ENCODE results near the gene TIAM1.
A peak's percentile ranks its signal among the peaks of the same experiment; 100 is the strongest.

Gene TIAM1

DNA sequence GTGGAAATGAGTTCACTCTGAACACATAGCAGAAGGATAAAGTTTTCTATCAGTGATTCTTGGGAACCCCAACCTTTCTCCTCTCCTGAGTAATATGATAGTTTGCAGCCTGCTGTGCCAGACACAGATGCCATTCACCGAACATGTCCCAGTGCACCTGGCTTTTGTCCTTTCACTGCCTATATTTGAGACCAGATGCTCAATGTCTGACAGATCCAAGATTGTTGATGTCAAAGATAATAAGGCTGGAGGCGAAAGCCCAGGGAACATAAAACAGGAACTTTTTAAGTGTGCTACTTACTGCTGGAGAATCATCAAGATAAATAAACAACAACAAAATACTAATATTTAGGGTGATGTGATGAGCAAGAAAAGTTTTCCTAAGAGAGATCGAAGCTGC is 139.3 kb downstream of the TIAM1 start:
- DNase-seq (ENCODE audit: low read depth in 2 of 2): no peak

DNA sequence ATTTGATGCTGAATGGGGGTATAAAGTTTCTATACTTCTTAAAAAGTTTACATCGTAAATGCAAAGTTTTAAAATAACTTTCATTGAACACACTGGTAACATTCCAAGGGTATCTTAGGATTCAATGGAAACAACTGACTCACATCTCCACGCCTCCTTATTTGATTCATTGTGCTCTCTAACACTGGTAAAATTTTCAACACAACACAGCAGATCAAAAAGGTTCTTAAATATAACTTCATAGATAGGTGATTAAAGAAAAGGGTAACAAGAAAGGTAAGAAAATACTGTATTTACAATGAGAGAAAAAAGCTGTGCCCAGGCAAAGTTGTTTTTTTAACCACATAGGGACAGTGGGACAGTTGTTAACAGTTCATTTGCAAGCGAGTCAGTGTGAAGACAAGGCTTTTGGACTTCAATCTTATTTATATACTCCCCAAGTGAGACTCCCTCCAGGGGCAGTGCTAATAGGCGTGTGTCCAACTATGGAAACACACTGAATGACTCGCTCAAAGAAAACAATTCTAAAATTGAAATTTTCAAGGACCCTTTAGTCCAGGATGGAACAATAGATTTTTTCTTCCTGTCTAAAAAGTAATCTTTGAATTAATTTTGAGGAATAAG is 140.5 kb downstream of the TIAM1 start:
- peak in 1 of 2 experiments; percentile 31 for DNase-seq (ENCODE audit: low read depth in 2 of 2)

DNA sequence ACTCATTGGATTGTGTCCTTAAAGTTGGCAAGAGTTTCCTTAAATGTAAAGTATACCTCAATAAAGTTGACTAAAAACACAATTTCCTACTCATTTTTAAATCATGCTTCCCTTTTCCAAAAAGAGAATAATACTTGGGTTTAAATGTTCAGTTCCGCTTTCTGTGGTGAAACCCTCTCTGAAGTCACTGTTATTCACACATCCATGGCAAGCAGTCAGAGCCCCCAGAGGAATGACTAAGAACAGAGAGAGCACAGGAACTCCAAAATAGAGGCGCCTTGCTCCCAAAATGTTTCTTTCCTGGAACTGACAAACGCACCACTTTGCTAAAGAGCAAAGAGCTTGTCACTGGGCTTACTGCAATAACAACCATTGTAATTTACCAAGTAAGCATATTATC is 142.5 kb downstream of the TIAM1 start:
- peak; percentile 36 to 42 for DNase-seq (ENCODE audit: low read depth in 2 of 2)

DNA sequence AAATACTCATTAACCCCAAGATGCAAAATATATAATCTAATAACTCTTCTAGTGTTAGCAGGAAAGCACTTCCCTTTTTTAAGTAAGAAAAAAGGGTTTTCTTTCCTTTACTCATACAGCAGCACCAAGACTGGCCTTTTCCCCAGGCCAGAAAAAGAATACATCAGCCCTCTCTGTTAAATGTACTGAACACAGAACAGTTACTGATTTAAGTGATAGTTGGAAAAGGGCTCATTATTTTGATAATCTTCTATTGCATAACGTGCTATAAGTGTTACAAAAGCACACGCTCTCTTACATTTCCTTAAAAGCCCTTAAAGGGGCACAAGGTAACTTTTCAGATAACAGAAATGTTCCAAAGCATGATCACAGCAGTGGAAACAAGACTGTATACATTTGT is 142.9 kb downstream of the TIAM1 start:
- no peak for DNase-seq (ENCODE audit: low read depth in 2 of 2)

DNA sequence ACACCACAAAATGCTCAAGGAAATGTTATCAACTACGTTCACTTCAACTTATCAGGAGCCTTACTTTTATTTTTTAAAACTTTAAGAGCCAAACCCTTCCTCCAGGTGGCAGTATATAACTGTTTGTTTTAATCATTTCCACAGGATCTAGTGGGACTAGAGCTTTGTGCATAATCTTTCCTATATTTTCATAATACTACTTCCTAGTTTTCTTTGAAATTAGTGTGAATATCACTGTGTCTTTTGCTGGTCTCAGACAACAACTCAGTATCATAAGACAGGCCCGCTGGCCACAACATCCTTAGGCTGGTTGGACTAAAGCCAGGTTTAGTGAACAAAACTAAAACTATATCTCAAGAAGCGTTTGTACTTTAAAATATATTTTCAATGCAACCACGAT is 145.5 kb downstream of the TIAM1 start:
- peak in 1 of 2 experiments; percentile 36 for DNase-seq (ENCODE audit: low read depth in 2 of 2)

DNA sequence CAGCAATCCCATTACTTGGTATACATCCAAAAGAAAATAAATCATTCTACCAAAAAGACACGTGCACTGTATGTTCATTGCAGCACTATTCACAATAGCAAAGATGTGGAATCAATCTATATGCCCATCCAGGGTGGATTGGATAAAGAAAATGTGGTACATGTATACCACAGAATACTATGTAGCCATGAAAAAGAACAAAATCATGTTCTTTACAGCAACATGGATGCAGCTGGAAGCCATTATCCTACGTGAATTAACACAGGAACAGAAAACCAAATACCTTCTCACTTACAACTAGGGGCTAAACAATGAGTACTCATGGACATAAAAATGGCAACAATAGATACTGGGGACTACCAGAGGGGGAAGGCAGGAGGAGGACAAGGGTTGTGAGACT is 147.3 kb downstream of the TIAM1 start:
- no peak for DNase-seq (ENCODE audit: low read depth in 2 of 2)

DNA sequence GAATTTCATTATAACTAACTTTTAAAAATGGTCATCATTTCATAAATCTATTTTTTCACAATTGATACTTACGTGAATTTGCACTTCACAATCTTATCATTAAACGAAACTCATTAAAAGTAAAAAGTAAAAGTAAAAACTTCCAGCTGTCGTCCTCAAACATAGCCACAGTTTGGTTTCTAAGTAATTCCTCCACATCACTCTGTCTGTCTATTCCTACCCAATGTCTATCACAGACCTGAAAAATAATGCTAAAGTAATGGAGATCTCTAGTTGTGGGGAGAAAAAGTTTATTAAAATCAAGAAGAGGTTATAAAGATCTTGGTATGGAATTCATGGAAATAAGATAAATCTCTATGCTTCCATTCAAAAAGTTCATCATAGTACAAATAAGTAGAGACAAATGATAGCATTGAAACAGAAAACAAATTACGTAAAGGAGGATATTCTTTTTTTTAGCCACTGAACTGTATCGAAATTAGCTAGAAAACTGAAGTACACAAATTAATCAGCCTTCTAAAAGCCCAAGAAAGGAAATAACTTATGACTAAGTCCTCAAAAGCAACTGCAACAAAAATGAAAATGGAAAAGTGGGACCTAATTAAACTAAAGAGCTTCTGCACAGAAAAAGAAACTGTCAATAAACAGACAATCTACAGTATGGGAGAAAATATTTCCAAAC is 148.6 kb downstream of the TIAM1 start:
- no peak for DNase-seq (ENCODE audit: low read depth in 2 of 2)

DNA sequence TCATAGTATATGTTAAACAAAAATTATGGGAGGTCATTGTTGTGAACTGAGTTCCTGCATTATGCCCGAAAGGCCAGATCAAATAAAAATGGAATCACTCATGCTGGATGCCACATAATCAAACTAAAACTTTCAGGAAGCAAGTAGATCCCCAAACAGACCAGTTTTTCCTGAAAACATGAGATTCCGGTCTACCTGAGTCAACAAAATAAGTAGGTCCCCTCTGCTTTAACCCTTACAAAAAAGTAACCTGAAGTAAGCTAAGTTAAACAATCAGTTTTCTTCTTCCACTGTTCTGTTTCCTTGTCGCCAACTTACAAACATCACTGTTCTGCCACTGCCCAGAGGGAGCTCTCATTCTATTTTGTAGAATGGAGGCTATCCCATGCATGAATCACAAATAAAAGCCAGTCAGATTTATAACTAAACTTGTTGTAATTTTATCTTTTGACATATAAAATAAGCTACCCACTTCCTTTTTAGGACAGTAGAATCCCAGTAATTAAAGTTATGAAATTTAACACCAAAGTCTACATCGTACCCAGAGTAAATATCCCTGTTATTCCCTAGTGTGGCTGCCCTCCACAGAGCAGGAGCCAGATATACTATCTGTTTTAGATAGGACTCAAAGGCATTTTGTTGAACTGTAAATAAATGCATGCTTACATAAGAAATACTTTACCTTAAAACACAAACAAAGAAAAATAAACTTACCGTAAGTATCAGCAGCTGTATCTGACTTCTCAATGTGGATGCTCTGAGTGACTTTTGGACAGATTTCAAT is 149.4 kb downstream of the TIAM1 start:
- DNase-seq (ENCODE audit: low read depth in 2 of 2): no peak

DNA sequence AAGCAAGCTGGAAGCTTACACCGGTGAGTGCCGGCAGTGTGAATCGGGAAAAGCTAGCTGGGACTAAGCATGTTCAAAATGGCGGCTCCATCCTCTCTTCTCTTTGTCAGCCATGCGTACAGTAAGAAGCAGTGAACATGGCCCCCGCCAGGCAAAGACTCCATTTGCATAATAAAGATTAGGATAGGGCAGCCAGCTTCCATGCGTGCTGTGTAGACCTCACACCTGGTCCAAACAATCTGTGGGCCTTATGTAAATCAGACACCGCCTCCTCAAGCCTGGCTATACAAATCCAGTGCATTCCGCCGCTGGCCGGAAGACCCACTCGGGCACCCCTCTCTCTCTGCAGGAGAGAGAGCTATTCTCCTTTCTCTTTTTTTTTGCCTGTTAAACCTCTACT is 150.3 kb downstream of the TIAM1 start:
- no peak for DNase-seq (ENCODE audit: low read depth in 2 of 2)

DNA sequence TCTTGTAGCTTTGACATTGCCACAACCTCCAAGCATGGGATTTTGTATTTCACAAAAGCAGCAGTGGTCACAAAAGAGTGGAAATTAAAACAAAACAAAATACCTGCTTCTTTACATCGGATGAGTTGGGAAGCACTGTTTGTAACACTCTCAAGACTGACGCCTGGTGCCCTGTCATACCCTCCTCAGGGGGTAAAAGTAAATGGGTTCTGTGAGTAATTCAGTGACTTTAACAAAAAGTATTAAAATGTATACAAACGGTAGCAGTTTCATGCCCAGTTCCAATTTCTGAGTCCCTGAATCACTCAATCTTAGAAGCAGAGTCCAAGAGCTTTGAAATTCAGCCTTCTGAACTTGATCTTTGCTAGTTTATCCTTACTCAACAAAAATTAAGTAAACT is 152.5 kb downstream of the TIAM1 start:
- DNase-seq (ENCODE audit: low read depth in 2 of 2): no peak

DNA sequence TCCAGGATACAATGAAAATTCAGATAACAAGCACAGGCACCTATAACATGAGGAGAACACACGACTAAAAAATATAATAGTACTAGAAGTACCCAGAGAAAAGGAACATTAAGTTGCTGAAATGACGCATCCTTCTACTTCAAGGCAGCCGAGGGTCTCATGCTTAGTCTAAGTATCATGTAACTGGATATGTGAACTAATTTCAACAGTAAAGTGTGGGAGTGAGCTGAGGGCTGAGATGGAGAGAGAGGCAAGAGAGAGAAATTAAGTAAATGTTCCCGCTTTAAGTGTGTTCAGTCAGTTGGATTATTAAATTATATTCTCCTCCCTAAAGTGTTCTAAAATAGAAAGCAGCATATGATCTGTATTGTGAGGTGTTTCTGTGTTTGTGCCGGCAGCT is 153.5 kb downstream of the TIAM1 start:
- no peak for DNase-seq (ENCODE audit: low read depth in 2 of 2)

DNA sequence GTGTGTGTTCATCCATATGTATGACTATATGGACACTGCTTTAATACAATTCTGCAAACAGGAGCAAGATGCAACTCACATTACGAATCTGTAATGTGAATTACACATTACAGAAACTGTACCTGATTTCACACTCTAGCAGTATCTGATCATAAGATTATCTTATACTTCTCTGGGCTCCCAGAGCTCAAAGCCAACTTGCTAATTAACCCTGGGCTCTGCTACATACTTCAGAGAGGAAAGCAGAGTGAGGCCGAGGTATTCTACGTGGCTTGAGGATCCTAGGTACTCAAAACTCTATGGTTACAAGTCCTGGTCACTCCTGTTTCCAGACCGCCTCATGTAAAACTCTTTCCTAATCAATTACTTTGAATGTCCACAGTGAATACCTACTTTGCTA is 156.6 kb downstream of the TIAM1 start:
- DNase-seq (ENCODE audit: low read depth in 2 of 2): no peak

DNA sequence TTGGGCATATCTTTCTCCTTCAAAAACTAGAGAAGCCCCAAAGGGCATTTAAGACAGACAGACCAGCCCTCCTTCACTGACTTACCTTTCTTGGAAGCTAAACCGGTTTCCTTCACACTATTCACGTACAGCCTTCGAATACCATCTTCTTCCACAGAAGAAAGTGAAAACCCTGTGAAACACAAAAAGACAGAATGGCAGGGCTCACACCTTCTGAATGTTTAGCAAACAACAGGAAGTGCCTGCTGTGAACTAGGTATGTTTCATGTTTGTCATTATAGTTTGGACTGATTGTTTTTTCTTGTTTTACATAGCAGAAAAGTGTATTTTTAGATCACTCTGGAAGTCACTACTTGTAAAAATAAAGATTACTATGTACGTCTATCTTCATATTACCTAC is 157.1 kb downstream of the TIAM1 start:
- no peak for DNase-seq (ENCODE audit: low read depth in 2 of 2)

DNA sequence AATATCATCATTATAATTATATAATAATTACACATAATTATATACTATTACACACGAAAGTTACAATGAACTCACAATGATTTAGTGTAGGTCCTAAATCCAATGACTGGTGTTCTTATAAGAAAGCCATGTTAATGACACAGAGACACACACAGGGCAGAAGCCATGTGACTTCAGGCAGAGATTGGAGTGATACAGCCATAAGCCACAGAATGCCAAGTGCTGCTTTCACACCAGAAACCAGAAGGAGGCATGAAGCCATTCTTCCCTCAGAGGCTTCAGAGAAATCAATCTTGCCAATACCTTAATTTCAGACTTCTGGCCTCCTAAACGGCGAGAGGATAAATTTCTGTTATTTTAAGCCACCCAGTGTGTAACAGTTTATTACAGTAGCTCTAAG is 158.4 kb downstream of the TIAM1 start:
- no peak for DNase-seq (ENCODE audit: low read depth in 2 of 2)

DNA sequence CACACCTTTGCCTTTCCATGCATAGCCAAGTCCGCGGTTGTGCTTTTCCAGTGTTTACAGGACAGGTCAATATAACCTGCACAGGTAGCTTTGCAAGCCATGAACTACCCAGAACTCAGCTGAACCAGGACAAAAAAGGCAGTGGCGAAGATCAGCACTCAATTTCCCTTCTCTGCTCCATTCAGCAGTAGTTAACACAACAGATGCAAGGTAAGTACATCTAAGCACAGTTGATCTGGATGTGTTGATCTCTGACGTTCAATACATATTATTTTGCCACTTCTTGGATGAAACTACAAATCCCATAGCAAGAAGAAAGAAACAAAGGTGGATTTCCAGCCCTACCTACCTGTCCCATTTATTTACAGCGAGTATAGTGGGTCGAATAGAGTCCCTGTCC is 159.2 kb downstream of the TIAM1 start:
- no peak for DNase-seq (ENCODE audit: low read depth in 2 of 2)

DNA sequence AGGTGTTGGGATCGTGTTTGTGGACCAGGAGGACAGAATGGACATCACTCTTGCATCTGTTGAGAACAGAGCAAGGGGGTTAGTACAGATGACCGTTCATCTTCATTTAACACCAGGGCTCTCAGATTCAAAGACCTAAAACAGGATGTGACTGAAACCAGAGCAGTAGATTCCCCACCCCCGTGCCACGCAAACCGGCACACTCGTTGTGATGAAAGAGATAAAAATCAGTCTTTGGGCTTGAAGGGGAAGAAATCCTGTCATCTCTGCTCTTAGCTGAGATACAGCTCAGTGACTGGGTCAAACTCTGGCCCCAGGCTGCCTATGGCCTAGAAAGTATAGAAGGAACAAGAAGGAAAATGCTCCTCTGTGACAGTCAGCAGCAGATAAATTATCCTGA is 159.6 kb downstream of the TIAM1 start:
- DNase-seq (ENCODE audit: low read depth in 2 of 2): no peak

DNA sequence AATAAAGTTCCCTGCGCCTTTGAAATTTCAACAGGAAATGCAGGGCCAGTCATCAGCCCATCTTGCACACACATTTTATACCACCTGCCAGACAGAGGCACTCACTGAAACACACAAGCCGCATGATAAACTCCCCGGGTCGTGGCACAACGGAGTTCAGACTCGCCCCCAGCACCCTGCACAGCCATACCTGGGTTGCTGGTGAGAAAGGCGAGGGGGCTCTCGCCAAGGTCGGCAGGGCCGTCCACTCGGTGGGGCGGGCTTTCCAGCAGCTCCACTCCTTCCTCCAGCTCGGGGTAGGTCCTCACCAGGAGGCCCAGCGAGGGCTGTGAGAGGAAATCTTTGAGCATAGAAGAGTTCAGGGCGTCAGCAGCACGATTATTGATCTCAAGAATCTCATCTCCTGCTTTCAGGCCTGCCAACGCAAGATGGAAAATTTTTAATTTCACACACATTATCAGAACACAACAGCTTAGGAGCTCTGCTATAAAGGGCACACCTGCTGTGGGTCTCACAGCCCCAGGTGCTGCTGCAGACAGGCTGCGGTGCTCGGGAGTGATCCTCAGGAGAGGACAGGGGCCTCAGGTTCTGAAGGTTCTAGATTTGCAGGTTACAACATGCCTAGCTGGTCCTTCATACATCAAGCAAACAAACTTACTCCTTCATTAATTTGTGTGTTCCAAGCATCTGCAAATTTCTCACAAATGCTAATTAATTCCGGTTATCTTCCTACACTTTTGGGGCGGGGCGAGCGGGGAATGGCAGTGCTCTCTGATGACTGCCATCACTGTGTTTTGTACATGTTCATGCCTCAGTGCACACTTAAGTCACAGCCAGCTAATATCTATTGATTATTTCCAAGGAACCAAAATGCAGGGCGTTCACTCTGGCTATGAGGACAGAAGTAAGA is 161.6 kb downstream of the TIAM1 start:
- no peak for DNase-seq (ENCODE audit: low read depth in 2 of 2)

DNA sequence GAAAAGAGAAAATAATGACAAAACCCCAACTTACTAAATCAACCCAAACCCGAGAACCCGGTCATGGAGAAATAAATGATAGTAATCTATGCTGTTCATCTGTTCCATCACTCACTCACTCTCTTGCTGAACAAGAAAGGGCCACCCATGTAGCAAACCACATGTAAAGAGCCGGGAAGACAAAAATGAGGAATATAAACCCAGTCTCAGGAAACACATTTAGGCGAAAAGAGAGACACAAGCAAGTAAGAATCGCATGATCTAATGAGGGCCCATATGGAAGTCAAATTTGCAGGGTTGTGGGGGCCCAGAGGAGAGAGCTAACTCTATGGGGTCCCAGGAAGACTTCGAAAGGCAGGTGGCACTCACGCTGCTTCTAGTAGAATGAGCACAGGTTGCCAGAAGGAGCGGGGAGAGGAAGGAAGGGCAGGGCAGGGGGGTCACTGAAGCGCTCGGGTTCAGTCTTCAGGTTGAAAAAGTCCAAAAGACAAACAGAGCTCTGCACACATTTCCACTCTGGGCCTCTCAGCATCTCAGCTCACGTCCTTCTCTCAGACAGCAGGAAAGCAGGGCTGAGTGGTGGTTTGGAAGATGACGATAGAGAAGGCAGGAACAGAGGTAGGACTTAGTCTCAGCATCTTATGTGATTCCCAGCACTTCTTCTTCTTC is 162.8 kb downstream of the TIAM1 start:
- DNase-seq (ENCODE audit: low read depth in 2 of 2): no peak

DNA sequence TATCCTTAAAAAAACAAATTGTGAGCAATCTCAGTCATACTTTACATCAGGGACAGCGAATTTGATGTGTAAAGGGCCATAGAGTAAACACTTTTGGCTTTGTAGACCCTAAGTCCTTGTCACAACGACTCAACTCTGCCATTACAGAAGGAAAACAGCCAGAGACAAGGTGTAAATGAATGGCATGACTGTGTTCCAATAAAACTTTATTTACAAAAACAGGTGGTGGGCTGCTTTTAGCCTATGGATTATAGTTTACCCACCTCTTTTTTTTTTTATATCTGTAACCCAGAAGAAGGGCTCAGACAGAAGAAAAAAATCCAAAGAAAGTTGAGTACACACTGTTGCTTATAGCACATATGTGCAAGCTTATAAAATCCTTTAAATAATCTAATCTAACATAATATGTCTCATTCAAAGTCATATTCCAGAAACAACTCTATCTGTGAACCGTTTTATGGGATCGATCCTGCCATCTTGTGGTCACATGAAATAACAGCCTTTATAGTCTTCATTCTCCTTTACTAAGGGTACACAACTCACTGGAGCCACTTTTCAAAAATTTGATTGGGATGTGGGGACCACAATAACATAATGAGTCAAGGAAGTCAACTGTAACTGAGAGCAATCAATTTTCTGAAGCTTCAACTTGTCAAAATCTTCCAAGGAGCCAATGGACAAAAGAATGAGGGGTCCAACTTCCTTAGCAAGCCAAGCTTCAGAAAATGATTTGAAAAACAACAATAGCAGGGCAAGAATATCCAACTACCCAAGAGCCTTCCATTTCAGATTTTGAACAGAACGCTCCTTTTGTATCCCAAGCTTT is 163.6 kb downstream of the TIAM1 start:
- no peak for DNase-seq (ENCODE audit: low read depth in 2 of 2)

DNA sequence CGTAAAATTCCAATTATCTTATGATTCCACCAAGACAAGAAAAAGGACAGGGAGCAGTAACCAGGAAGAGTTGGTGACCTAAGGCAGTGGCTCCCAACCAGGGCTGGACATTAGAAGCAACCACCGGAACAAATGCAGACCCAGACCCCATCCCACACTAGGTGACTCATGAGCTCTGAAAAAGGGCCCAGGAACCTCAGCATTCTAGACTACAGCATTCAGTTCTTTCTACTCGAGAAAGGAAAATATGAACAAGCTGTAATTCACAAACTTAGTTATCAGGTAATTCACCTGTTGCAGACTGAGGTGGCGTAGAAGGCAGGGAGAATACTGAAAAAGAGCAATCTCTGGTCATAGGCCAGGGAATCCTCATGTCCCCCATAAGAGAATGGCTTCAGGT is 167.3 kb downstream of the TIAM1 start:
- DNase-seq (ENCODE audit: low read depth in 2 of 2): no peak
